AG04450 (cell line): Measurements from ENCODE around the gene SLC16A11. TPM values are rescaled to one million over a fixed set of nuclear protein-coding genes. Genes with fewer than 3 reads are reported as not detected.

Source experiments
- CTCF ChIA-PET: fragments of 300-600, 350-600 bp; formaldehyde crosslinking; extraction: SDS; loops from one replicate; lab custom pipeline; 2022; ENCODE audit warnings: antibody characterized with exemption, inconsistent platforms; lab: Charles Lee
- POLR2A ChIA-PET: fragments of 350-600 bp; formaldehyde crosslinking; extraction: SDS; loops from one replicate; lab custom pipeline; 2021; ENCODE audit warnings: antibody characterized with exemption, inconsistent platforms; lab: Yijun Ruan, JAX
- DNase-seq: peaks from one replicate; pipeline ENCODE4 v3.0.0-alpha.2; 2011; ENCODE audit warnings: low read depth, low spot score
- H3K27ac ChIP-seq: one replicate; pipeline ENCODE4 v1.5.1; 2012; ENCODE audit warnings: low read depth, low read length, control low read depth
- H3K27me3 ChIP-seq: one replicate; pipeline ENCODE4 v1.6.0; 2012; ENCODE audit warnings: low read length; ENCODE audit not compliant: control insufficient read depth, insufficient read depth
- H3K4me3 ChIP-seq: 2 replicates; pipeline ENCODE4 v1.5.1; 2011; ENCODE audit warnings: mild to moderate bottlenecking, low read depth, low read length, control low read depth
- H3K9me3 ChIP-seq: 2 replicates; pipeline ENCODE4 v1.5.1; 2012; ENCODE audit warnings: low read length; ENCODE audit not compliant: control insufficient read depth, insufficient read depth
- CTCF ChIP-seq: IDR thresholded peaks from 2 replicates; pipeline ENCODE4 v1.5.1; 2011; ENCODE audit warnings: low read depth, low read length, control low read depth, inconsistent platforms
- polyA plus RNA-seq: library from polyadenylated mRNA; depleted of rRNA; stranded (reverse); fragments of >200 nt; gene quantifications from 2 replicates; pipeline ENCODE4 v1.2.3, GENCODE V29; 2011

The SLC16A11 gene
- polyA plus RNA-seq, 1 experiment = not detected

GRCh38 chr17:7002288-7003047 lies 41.4 kb downstream of the SLC16A11 start:
- CTCF ChIA-PET = interaction anchor here (1.0 to 7.8 kb wide), 5 partner anchors 10 to 159 kb away, joined by 3 to 218 read pairs (median 28); partner anchors contain the start of gene RNASEK
- no peak overlapping the region for H3K4me3 ChIP-seq

GRCh38 chr17:7001318-7001961 lies 42.5 kb downstream of the SLC16A11 start:
- ChIA-PET CTCF (interaction anchor here (0.7 to 7.8 kb wide), 4 partner anchors 20 to 96 kb away, joined by 4 to 218 read pairs (median 102); no protein-coding TSS in a partner anchor), POLR2A (no interaction called here)
- Histone ChIP-seq H3K27me3 (no peaks in the 10 kb centered on the region), H3K9me3 (peaks cover 5% of the 10 kb centered on the region; the same call in 1 of the 2 replicates), H3K4me3 (no peak overlapping the region), H3K27ac (no peak overlapping the region)
- DNase-seq = no peak
- peak; percentile 62 for TF ChIP-seq CTCF

More at GRCh38 chr17:7002288-7003047, 41.4 kb downstream of the SLC16A11 start:
- TF ChIP-seq CTCF = no peak
- DNase-seq = no peak
- H3K9me3 ChIP-seq = no peaks in the 10 kb centered on the region
- POLR2A ChIA-PET = no interaction called here
- no peaks in the 10 kb centered on the region for H3K27me3 ChIP-seq
- no peak overlapping the region for H3K27ac ChIP-seq

- Histone ChIP-seq H3K27me3 (peaks cover 3% of the 10 kb centered on the region), H3K4me3 (no peak overlapping the region), H3K9me3 (peaks cover 6% of the 10 kb centered on the region; the same call in 1 of the 2 replicates), H3K27ac (no peak overlapping the region)
- CTCF ChIA-PET = interaction anchor here (0.5 to 2.5 kb wide), 4 partner anchors 23 to 128 kb away, joined by 4 to 12 read pairs (median 6); no protein-coding TSS in a partner anchor
- no peak for TF ChIP-seq CTCF
- POLR2A ChIA-PET = no interaction called here
- DNase-seq = no peak
Observed at GRCh38 chr17:6998855-6999508, 44.9 kb downstream of the SLC16A11 start.

- ChIA-PET POLR2A (no interaction called here), CTCF (interaction anchor here (0.6 to 1.8 kb wide), 3 partner anchors 83 to 153 kb away, joined by 4 to 8 read pairs (median 5); no protein-coding TSS in a partner anchor)
- DNase-seq = no peak
- H3K27ac ChIP-seq = no peak overlapping the region
- TF ChIP-seq CTCF = no peak
- no peak overlapping the region for H3K4me3 ChIP-seq
- peaks cover 3% of the 10 kb centered on the region for H3K27me3 ChIP-seq
- peaks cover 6% of the 10 kb centered on the region; the same call in 1 of the 2 replicates for H3K9me3 ChIP-seq
Observed at GRCh38 chr17:6997171-6997570, 46.7 kb downstream of the SLC16A11 start.
